Hematopoietic multipotent progenitor cell treated with erythropoietin and hydrocortisone succinate and interleukin-3 and kit ligand, for 15 days (in vitro differentiated cells): Measurements from ENCODE around the gene HYI.
"Not testable (repeated sequence)": the region's sequence is repeated elsewhere in the genome, so short reads cannot be mapped to it uniquely, and the experiment has no call there.

Experiments used
- DNase-seq: peaks from one replicate; pipeline ENCODE4 v3.0.0-alpha.2; 2015; ENCODE audit warnings: low spot score

HYI gene

GRCh38 chr1:43427524-43427923 is 26.2 kb downstream of the HYI start:
- no peak for DNase-seq

DNA sequence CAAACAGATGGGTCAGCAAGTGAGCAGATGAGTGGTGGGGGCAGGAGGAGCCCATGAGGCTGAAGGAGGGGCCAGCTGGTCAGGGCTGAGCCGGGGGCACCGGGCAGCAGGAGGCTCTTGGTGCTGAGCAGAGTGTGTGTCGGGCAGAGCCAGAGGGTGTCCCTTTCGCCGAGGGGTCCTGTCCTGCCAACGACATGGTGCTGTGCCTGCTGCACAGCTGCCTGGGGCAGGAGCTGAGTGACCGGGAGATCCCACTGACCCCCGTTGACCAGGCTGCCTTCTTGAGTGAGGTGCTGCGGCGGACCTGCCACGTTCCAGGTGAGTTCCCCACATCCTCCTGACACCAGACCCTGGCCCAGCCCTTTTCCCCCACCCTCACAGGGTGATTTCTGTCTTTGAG is 27.5 kb downstream of the HYI start:
- DNase-seq = no peak

- DNase-seq = no peak
Measured at GRCh38 chr1:43425045-43425444, 28.7 kb downstream of the HYI start.

DNA sequence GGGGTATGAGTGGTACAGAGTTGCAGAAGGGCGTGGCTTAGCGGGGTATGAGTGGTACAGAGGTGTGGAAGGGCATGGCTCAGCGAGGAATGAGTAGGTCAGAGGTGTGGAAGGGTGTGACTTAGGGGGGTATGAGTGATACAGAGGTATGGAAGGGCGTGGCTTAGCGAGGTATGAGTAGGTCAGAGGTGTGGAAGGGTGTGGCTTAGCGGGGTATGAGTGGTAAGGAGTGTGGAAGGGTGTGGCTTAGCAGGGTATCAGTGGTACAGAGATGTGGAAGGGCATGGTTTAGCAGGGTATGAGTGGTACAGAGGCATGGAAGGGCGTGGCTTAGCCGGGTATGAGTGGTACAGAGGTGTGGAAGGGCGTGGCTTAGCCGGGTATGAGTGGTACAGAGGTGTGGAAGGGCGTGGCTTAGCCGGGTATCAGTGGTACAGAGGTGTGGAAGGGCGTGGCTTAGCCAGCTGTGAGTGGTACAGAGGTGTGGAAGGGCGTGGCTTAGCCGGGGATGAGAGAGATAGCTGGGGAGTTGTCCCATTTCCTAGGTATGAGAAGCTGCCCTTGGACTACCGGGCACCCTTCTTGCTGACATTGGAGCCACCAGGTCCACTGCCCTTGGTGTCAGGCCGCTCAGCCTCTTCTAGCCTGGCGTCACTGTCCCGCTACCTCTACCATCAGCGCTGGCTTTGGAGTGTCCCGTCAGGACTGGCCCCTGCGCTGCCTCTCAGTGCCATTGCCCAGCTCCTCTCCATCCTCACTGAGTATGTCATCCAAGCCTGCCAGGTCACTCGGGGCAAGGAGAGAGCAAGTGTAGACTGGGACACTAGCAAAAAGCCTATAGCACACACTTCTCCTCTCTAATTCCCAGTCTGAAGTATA is 29.8 kb downstream of the HYI start:
- peak; percentile 21 for DNase-seq

GRCh38 chr1:43422995-43423671 is 30.6 kb downstream of the HYI start:
- no peak for DNase-seq

DNA sequence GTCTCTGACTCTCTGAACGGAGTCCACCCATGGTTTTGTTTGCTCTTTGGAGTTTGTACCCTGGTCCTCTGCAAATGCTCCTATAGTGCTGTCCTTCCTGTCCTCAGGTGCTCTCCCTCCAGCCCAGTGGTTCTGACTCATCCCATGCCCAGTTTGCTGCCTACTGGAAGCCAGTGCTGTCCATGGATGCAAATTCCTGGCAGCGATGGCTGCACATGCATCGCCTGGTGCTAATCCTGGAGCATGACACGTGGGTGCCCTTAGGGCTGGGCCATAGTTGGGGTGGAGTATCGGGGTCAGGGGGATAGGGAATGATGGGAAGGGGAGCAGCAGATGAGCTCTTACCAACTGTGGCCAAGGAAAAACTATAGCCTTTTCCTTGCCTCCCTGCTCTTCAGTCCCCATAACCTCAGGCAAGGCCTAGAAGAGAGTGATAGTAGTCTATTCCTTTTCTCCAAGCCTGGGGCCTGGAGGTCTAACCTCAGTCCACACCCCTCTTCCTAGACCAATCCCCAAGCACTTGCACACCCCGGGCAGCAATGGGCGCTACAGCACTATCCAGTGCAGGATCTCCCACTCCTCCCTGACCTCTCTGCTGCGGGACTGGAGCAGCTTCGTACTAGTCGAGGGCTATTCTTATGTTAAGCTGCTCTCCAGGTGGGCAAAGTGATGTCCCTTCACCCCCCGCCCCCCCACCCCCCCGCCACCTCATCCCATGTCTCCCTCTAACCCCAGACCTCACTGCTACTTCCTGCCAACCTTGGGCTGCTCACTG is 31.6 kb downstream of the HYI start:
- no peak for DNase-seq

DNA sequence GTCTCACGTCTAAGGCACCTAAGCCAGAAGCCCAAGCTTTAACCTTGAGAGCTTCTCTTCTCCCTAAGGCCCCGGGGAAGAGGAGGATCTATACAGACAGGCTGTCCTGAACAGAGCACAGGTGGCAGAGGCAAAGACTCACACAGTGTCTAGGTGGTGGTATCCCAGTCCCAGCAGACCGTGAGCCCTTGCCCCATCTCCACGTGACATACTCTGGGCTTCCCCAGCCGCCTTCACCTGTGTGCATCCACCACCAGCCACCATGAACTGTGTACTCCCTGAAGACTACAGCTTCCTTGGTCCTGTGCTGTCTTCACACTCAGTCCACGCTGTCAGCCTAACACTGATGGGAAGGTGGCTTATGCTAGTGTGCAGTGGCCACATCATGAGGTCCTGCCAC is 32.3 kb downstream of the HYI start:
- no peak for DNase-seq

- no peak for DNase-seq
Measured at GRCh38 chr1:43420874-43421273, 32.9 kb downstream of the HYI start.

DNA sequence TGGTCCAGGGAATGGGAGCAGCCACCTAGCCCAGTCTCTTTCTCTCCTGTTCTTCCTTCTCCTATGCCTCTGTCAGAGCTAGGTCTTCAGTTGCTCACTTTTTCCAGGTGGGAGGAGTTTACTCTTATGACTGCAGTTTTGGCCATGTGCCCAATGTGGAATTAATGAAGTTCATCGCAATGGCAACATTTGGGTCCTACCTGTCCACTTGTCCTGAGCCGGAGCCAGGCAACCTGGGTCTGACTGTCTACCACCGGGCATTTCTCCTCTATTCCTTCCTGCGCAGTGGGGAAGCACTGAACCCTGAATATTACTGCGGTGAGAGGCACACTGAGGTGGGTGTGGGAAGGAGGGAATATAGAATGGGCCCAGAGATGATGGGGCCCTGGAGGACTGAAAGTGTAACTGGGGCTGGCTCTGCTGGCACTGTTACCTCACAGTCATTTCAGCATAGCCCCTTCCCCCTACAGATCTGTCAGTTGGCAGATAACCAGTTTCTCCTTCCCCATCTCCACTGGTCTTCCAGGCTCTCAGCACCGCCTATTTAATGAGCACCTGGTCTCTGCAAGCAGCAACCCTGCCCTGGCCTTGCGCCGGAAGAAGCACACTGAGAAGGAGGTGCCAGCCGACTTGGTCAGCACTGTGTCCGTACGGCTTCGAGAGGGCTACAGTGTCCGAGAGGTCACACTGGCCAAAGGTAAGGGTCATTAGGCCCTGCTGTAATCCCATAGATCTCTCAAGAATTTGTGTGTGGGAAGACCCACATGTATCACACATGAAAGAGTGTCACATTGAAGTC is 33.9 kb downstream of the HYI start:
- no peak for DNase-seq

DNA sequence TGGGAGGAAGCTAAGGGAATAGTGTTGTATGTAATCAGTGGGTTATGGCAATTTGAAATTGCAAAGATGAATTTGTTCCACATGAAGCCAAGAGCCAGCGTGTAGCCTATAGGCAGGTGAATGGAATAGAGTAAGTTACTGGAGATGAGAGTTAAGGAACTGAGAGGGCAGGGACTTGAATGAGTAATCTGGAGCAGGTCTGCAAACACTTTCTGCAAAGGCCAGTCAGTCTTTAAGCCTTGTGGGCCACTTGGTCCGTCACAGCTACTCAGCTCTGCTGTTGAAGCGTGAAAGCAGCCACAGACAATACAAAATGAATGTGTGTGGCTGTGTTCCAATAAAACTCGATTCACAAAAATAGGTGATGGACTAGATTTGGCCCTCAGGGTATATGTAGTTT is 34.9 kb downstream of the HYI start:
- DNase-seq = no peak

- DNase-seq = no peak
Measured at GRCh38 chr1:43415901-43416300, 37.8 kb downstream of the HYI start.

DNA sequence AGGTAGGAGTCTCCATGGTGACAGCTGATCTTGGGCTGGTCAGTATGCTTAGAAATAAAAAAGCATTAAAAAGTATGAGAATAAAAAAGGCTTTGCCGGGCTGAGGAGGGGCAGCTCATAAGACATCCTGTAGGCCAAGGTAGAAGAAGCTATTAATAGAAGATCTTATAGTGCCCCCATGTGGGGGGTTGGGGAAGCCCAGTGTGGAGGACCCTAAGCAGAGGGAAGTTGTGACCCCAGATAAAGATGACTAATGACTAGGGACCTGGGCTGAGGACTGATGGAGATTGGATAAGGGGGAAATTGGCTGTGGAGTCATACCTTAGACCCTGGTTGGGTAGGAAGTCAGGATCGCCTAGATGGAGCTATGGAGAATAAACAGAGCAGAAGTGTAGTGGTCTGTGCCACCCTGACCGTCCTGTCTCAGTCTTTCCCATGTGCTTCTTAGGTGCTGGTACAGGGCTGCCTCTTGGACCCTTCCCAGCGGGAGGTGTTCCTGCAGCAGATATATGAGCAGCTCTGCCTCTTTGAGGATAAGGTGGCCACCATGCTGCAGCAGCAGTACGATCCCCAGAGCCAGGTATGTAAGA is 39.0 kb downstream of the HYI start:
- DNase-seq = peak; percentile 81

DNA sequence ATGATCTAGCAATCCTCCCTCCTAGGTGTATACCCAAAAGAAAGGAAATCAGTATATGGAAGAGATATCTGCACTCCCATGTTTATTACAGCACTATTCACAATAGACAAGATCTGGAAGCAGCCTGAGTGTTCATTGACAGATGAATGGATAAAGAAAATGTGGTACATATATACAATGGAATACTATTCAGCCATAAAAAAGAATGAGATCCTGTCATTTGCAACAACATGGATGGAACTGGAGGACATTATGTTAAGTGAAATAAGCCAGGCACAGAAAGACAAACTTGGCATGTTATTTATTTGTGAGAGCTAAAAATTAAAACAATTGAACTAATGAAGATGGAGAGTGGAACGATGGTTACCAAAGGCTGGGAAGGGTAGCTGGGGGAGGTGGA is 40.3 kb downstream of the HYI start:
- DNase-seq = not testable (repeated sequence)

DNA sequence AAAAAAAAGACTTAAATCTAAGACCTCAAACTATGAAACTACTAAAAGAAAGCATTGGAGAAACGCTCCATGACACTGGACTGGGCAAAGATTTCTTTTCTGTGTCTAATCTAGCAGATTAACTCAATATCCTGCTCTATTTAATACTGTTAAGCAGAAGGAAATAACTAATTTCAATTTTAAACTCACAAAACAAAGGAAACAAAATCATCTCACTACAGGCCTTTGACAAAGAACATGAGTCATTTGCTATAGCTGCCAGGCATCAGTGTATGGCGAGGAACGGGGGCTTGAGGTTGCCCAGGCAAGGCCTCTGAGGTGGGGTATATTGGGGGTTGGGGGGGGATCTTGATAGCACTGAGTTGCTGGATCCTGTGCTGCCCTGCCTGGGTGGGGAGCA is 43.2 kb downstream of the HYI start:
- DNase-seq = no peak

- DNase-seq = no peak
Measured at GRCh38 chr1:43405876-43406234, 47.9 kb downstream of the HYI start.

GRCh38 chr1:43405219-43405875 is 48.4 kb downstream of the HYI start:
- peak; percentile 70 for DNase-seq

- no peak for DNase-seq
Measured at GRCh38 chr1:43404353-43404752, 49.4 kb downstream of the HYI start.

GRCh38 chr1:43402089-43402865 is 51.5 kb downstream of the HYI start:
- peak; percentile 19 for DNase-seq
